A549 (cell line): ENCODE results near the gene JARID2.

Source experiments
- CEBPB ChIP-seq, 2 experiments: fragments of >200 bp in 1 of 2; sonication (Bioruptor Twin) in 1 of 2; formaldehyde crosslinking in 1 of 2; IDR thresholded peaks; 2 replicates each; pipeline ENCODE4 v1.6.1; 2012 to 2016
- CHD4 ChIP-seq: fragments of 200-600 bp; sonication (generic); IDR thresholded peaks from 2 replicates; pipeline ENCODE4 v1.6.1; 2016; ENCODE audit warnings: antibody characterized with exemption, mild to moderate bottlenecking, borderline replicate concordance
- EP300 ChIP-seq, 2 experiments: fragments of >200 bp; sonication (Bioruptor Twin); formaldehyde crosslinking; IDR thresholded peaks; 2 replicates in 1 of 2; 3 replicates in 1 of 2; pipeline ENCODE4 v1.6.1; 2016 to 2017
- ESRRA ChIP-seq: fragments of 150-350 bp; IDR thresholded peaks from 2 replicates; pipeline ENCODE4 v1.6.1; 2014; ENCODE audit warnings: mild to moderate bottlenecking, low read length, borderline replicate concordance
- MAFK ChIP-seq: fragments of 450-650 bp; IDR thresholded peaks from 2 replicates; pipeline ENCODE4 v1.6.1; 2014; ENCODE audit not compliant: partially characterized antibody
- POLR2A ChIP-seq: IDR thresholded peaks from 2 replicates; pipeline ENCODE4 v1.6.1; 2012; ENCODE audit warnings: mild to moderate bottlenecking, low read length
- ZSCAN20 ChIP-seq: fragments of 250-450 bp; sonication (Bioruptor Pico); IDR thresholded peaks from 2 replicates; pipeline ENCODE4 v1.8.0; 2022; ENCODE audit warnings: mild to moderate bottlenecking, moderate library complexity
- TF ChIP-seq, protein P1 (sequence below): fragments of >200 bp; sonication (Bioruptor Twin); formaldehyde crosslinking; IDR thresholded peaks from 3 replicates; pipeline ENCODE4 v1.5.1; 2016

GRCh38 chr6:15460110-15460727 is 214.3 kb downstream of the JARID2 start:
- TF ChIP-seq CEBPB (IDR thresholded peaks at IDR 0.05) (no peak), MAFK (no peak), EP300 (IDR thresholded peaks at IDR 0.05) (no peak), ESRRA (no peak), CHD4 (no peak), POLR2A (no peak), ZSCAN20 (CRISPR knock-in tag) (no peak)
- TF ChIP-seq, protein P1, sequence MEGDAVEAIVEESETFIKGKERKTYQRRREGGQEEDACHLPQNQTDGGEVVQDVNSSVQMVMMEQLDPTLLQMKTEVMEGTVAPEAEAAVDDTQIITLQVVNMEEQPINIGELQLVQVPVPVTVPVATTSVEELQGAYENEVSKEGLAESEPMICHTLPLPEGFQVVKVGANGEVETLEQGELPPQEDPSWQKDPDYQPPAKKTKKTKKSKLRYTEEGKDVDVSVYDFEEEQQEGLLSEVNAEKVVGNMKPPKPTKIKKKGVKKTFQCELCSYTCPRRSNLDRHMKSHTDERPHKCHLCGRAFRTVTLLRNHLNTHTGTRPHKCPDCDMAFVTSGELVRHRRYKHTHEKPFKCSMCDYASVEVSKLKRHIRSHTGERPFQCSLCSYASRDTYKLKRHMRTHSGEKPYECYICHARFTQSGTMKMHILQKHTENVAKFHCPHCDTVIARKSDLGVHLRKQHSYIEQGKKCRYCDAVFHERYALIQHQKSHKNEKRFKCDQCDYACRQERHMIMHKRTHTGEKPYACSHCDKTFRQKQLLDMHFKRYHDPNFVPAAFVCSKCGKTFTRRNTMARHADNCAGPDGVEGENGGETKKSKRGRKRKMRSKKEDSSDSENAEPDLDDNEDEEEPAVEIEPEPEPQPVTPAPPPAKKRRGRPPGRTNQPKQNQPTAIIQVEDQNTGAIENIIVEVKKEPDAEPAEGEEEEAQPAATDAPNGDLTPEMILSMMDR: no peak
